ENCODE data around the gene LRRN3. TPM values are rescaled to one million over a fixed set of nuclear protein-coding genes. Genes with fewer than 3 reads are reported as not detected.

Gene LRRN3
- total and polyA plus RNA-seq, 2 experiments from 2014 or later, result 0.40 TPM; not detected in 1

DNA sequence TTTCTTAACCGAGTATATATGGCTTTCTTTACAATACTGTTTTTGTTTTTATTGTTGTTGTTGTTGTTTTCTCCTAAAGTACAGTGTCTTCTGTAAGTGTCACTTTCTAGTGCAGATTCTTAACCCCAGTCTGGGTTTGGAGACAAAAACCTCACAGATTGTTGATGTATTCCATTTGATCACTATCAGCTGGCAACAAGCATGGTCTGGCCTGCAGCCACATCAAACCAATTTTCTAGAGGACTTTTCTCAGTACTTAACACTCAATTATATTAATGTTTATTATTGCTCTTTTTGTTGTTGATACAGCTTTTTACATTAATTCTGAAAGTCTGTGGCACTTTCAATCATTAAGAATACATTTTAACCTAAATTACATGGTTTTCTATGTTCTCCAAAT lies 17.1 kb downstream of the LRRN3 start (continued):
- TF ChIP-seq, protein P1, sequence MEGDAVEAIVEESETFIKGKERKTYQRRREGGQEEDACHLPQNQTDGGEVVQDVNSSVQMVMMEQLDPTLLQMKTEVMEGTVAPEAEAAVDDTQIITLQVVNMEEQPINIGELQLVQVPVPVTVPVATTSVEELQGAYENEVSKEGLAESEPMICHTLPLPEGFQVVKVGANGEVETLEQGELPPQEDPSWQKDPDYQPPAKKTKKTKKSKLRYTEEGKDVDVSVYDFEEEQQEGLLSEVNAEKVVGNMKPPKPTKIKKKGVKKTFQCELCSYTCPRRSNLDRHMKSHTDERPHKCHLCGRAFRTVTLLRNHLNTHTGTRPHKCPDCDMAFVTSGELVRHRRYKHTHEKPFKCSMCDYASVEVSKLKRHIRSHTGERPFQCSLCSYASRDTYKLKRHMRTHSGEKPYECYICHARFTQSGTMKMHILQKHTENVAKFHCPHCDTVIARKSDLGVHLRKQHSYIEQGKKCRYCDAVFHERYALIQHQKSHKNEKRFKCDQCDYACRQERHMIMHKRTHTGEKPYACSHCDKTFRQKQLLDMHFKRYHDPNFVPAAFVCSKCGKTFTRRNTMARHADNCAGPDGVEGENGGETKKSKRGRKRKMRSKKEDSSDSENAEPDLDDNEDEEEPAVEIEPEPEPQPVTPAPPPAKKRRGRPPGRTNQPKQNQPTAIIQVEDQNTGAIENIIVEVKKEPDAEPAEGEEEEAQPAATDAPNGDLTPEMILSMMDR (conservative IDR thresholded peaks at IDR 0.05; ENCODE audit: low read depth in 2 of 2), result no peak
- TF ChIP-seq POLR2AphosphoS5 (IDR thresholded peaks at IDR 0.05; ENCODE audit: low read depth), result no peak
- no peak for TF ChIP-seq ZNF331 (CRISPR knock-in tag; IDR thresholded peaks at IDR 0.05; ENCODE audit: low read depth)
- TF ChIP-seq, protein P2, sequence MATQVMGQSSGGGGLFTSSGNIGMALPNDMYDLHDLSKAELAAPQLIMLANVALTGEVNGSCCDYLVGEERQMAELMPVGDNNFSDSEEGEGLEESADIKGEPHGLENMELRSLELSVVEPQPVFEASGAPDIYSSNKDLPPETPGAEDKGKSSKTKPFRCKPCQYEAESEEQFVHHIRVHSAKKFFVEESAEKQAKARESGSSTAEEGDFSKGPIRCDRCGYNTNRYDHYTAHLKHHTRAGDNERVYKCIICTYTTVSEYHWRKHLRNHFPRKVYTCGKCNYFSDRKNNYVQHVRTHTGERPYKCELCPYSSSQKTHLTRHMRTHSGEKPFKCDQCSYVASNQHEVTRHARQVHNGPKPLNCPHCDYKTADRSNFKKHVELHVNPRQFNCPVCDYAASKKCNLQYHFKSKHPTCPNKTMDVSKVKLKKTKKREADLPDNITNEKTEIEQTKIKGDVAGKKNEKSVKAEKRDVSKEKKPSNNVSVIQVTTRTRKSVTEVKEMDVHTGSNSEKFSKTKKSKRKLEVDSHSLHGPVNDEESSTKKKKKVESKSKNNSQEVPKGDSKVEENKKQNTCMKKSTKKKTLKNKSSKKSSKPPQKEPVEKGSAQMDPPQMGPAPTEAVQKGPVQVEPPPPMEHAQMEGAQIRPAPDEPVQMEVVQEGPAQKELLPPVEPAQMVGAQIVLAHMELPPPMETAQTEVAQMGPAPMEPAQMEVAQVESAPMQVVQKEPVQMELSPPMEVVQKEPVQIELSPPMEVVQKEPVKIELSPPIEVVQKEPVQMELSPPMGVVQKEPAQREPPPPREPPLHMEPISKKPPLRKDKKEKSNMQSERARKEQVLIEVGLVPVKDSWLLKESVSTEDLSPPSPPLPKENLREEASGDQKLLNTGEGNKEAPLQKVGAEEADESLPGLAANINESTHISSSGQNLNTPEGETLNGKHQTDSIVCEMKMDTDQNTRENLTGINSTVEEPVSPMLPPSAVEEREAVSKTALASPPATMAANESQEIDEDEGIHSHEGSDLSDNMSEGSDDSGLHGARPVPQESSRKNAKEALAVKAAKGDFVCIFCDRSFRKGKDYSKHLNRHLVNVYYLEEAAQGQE (IDR thresholded peaks at IDR 0.05; ENCODE audit: unreplicated experiment), result no peak
- no peak for TF ChIP-seq NANOG (IDR thresholded peaks at IDR 0.05; ENCODE audit: borderline replicate concordance)
- TF ChIP-seq EZH2phosphoT487 (IDR thresholded peaks at IDR 0.05; ENCODE audit: unreplicated experiment), result no peak

DNA sequence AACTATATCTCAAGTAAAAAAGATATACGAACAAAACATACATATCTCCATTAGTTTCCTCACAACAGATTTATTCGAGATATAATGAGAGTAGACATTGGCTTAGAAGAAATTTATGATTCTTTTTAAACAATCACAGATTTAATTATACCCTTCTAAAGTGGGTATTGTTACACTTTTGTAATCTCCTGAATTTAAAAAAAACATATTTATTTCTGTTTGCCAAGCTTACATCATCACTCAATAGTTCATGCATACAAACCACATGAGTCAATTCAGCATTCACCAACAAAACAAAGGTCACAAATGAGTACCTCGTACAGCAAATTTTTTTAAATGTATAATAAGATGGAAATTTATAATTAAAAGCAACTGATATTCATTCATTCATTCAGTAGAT lies 17.6 kb downstream of the LRRN3 start:
- DNase-seq (ENCODE audit: low spot score) (no peak), ATAC-seq (no peak)
- Mint-ChIP-seq H3K9me3 (no peaks in the 10 kb centered on the region), H3K4me1 (peaks cover 29% of the 10 kb centered on the region), H3K27me3 (ENCODE audit: insufficient read depth, low read depth, poor library complexity) (no peaks in the 10 kb centered on the region), H3K36me3 (ENCODE audit: low read depth) (no peaks in the 10 kb centered on the region), H3K27ac (peak overlapping the region; percentile 59; the same call in 1 of the 2 replicates), H3K4me3 (no peak overlapping the region)
- Histone ChIP-seq H3K4me2 (no peak overlapping the region), H3K4me3 (no peak overlapping the region), H2AFZ (no peak overlapping the region), H3F3A (replicated peaks; ENCODE audit: low read depth) (no peaks in the 10 kb centered on the region), H4K20me1 (replicated peaks; ENCODE audit: insufficient read depth) (no peaks in the 10 kb centered on the region), H3K27ac (ENCODE audit: low read depth) (no peak overlapping the region), H3K79me2 (replicated peaks; ENCODE audit: insufficient read depth) (no peaks in the 10 kb centered on the region), H3K4me1 (ENCODE audit: insufficient read depth) (peaks cover 26% of the 10 kb centered on the region), H3K36me3 (ENCODE audit: insufficient read depth) (no peaks in the 10 kb centered on the region), H3K27me3 (ENCODE audit: insufficient read depth) (no peaks in the 10 kb centered on the region), H3K9me2 (ENCODE audit: insufficient read depth) (no peaks in the 10 kb centered on the region)
- TF ChIP-seq, protein P3, sequence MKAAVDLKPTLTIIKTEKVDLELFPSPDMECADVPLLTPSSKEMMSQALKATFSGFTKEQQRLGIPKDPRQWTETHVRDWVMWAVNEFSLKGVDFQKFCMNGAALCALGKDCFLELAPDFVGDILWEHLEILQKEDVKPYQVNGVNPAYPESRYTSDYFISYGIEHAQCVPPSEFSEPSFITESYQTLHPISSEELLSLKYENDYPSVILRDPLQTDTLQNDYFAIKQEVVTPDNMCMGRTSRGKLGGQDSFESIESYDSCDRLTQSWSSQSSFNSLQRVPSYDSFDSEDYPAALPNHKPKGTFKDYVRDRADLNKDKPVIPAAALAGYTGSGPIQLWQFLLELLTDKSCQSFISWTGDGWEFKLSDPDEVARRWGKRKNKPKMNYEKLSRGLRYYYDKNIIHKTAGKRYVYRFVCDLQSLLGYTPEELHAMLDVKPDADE (IDR thresholded peaks at IDR 0.05), result no peak
- TF ChIP-seq CREB1 (CRISPR knock-in tag; IDR thresholded peaks at IDR 0.05; ENCODE audit: low read depth) (no peak), NANOG (IDR thresholded peaks at IDR 0.05; ENCODE audit: borderline replicate concordance) (no peak), EZH2phosphoT487 (IDR thresholded peaks at IDR 0.05; ENCODE audit: unreplicated experiment) (no peak), ZNF331 (CRISPR knock-in tag; IDR thresholded peaks at IDR 0.05; ENCODE audit: low read depth) (no peak)
- TF ChIP-seq, protein P4, sequence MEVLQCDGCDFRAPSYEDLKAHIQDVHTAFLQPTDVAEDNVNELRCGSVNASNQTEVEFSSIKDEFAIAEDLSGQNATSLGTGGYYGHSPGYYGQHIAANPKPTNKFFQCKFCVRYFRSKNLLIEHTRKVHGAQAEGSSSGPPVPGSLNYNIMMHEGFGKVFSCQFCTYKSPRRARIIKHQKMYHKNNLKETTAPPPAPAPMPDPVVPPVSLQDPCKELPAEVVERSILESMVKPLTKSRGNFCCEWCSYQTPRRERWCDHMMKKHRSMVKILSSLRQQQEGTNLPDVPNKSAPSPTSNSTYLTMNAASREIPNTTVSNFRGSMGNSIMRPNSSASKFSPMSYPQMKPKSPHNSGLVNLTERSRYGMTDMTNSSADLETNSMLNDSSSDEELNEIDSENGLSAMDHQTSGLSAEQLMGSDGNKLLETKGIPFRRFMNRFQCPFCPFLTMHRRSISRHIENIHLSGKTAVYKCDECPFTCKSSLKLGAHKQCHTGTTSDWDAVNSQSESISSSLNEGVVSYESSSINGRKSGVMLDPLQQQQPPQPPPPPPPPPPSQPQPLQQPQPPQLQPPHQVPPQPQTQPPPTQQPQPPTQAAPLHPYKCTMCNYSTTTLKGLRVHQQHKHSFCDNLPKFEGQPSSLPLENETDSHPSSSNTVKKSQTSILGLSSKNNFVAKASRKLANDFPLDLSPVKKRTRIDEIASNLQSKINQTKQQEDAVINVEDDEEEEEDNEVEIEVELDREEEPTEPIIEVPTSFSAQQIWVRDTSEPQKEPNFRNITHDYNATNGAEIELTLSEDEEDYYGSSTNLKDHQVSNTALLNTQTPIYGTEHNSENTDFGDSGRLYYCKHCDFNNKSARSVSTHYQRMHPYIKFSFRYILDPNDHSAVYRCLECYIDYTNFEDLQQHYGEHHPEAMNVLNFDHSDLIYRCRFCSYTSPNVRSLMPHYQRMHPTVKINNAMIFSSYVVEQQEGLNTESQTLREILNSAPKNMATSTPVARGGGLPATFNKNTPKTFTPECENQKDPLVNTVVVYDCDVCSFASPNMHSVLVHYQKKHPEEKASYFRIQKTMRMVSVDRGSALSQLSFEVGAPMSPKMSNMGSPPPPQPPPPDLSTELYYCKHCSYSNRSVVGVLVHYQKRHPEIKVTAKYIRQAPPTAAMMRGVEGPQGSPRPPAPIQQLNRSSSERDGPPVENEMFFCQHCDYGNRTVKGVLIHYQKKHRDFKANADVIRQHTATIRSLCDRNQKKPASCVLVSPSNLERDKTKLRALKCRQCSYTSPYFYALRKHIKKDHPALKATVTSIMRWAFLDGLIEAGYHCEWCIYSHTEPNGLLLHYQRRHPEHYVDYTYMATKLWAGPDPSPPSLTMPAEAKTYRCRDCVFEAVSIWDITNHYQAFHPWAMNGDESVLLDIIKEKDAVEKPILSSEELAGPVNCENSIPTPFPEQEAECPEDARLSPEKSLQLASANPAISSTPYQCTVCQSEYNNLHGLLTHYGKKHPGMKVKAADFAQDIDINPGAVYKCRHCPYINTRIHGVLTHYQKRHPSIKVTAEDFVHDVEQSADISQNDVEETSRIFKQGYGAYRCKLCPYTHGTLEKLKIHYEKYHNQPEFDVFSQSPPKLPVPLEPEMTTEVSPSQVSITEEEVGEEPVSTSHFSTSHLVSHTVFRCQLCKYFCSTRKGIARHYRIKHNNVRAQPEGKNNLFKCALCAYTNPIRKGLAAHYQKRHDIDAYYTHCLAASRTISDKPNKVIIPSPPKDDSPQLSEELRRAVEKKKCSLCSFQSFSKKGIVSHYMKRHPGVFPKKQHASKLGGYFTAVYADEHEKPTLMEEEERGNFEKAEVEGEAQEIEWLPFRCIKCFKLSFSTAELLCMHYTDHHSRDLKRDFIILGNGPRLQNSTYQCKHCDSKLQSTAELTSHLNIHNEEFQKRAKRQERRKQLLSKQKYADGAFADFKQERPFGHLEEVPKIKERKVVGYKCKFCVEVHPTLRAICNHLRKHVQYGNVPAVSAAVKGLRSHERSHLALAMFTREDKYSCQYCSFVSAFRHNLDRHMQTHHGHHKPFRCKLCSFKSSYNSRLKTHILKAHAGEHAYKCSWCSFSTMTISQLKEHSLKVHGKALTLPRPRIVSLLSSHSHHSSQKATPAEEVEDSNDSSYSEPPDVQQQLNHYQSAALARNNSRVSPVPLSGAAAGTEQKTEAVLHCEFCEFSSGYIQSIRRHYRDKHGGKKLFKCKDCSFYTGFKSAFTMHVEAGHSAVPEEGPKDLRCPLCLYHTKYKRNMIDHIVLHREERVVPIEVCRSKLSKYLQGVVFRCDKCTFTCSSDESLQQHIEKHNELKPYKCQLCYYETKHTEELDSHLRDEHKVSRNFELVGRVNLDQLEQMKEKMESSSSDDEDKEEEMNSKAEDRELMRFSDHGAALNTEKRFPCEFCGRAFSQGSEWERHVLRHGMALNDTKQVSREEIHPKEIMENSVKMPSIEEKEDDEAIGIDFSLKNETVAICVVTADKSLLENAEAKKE (CRISPR knock-in tag; IDR thresholded peaks at IDR 0.05), result no peak
- TF ChIP-seq, protein P1 (conservative IDR thresholded peaks at IDR 0.05; ENCODE audit: low read depth in 2 of 2), result no peak

Data from GM23338 (cell line).